GM12864 (cell line): ENCODE results near the gene PTBP3.
"Not testable (repeated sequence)": the region's sequence is repeated elsewhere in the genome, so short reads cannot be mapped to it uniquely, and the experiment has no call there.

Source experiments
- DNase-seq: peaks from one replicate; pipeline ENCODE4 v3.0.0-alpha.2; 2011; ENCODE audit warnings: low read depth
- H3K4me3 ChIP-seq: 2 replicates; pipeline ENCODE4 v1.5.1; 2011; ENCODE audit warnings: mild to moderate bottlenecking, low read depth, low read length, control low read depth
- TF ChIP-seq, protein P1 (sequence below): IDR thresholded peaks from 2 replicates; pipeline ENCODE4 v1.5.1; 2011; ENCODE audit warnings: low read depth, mild to moderate bottlenecking, moderate library complexity, low read length, control low read depth, inconsistent platforms; ENCODE audit errors: missing control alignments

The PTBP3 gene

DNA sequence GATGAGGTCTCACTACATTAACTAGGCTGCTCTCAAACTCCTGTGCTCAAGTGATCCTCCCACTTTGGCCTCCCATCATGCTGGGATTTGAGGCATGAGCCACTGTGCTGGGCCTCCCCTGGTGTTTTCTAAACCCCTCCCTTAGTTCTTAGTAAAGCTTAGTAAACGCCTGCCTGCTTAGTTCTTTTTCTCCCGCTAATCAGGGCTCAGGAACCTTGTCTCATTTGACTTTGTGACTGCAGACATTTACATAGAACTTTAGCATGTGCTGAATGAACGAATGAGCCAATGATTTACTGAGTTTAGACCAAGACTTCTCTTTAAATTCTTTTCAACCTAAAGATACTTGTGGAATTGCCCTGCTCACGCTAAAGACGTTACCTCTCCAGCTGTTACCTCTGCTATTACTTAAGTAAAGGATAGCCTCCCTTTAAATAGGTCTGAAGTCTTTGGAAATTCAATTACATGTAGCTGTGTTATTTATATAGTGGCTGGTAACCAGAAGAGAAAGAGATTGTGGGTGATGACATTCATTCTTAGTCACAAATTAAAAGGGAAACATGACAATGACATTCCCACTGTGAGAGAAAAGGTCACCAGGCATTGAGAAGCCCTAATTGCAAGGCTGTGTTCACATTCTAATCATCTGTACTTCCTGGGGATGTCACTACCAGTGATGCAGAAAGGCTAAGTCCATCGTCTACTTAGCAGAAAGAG, 139.7 kb downstream of the PTBP3 start:
- no peak for DNase-seq
- H3K4me3 ChIP-seq, result no peak overlapping the region
- TF ChIP-seq, protein P1, sequence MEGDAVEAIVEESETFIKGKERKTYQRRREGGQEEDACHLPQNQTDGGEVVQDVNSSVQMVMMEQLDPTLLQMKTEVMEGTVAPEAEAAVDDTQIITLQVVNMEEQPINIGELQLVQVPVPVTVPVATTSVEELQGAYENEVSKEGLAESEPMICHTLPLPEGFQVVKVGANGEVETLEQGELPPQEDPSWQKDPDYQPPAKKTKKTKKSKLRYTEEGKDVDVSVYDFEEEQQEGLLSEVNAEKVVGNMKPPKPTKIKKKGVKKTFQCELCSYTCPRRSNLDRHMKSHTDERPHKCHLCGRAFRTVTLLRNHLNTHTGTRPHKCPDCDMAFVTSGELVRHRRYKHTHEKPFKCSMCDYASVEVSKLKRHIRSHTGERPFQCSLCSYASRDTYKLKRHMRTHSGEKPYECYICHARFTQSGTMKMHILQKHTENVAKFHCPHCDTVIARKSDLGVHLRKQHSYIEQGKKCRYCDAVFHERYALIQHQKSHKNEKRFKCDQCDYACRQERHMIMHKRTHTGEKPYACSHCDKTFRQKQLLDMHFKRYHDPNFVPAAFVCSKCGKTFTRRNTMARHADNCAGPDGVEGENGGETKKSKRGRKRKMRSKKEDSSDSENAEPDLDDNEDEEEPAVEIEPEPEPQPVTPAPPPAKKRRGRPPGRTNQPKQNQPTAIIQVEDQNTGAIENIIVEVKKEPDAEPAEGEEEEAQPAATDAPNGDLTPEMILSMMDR, result no peak

DNA sequence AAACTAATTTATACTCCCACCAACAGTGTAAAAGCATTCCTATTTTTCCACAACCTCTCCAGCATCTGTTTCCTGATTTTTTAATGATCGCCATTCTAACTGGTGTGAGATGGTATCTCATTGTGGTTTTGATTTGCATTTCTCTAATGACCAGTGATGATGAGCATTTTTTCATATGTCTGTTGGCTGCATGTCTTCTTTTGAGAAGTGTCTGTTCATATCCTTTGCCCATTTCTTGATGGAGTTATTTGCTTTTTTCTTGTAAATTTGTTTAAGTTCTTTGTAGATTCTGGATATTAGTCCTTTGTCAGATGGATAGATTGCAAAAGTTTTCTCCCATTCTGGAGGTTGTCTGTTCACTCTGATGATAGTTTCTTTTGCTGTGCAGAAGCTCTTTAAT, 143.1 kb downstream of the PTBP3 start:
- not testable (repeated sequence) for H3K4me3 ChIP-seq, DNase-seq

DNA sequence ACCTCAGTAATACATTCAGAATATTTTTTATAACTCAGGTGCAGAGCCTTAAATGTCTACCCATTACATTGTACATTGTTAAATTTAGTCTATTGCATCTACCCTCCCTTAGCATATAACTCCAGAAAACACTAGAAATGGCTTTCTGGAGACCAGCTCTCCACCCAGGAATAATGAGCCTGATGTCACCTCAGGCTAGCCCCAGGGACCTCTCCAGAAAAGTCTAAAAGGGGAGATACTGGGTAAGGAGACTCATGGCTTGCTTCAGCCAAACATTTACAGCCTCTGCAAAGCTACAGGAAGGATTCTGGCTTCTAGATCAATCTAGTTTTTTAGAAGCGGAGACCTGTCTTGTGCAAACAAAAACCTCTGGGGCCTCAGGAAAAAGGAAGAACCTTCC, 144.5 kb downstream of the PTBP3 start:
- H3K4me3 ChIP-seq, result no peak overlapping the region
- DNase-seq, result no peak
- TF ChIP-seq, protein P1, result no peak

- H3K4me3 ChIP-seq, result no peak overlapping the region
- no peak for DNase-seq
- TF ChIP-seq, protein P1, result no peak
Measured at GRCh38 chr9:112187404-112187803, 146.0 kb downstream of the PTBP3 start.

DNA sequence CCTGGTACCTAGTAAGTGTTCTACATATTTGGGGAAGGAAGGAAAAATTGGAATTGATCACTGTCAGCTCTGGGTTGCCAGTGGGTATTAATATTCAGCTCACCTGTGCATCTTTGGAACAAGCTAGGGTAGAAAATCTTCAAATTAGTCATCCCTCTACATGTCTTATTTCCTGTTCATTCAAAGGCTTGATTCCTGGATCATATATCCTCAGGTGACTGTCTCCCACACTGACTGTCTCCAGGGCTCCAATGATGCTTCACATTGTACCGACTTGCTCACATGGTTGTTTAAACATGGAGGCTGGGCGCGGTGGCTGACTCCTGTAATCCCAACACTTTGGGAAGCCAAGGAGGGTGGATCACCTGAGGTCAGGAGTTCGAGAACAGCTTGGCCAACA, 146.7 kb downstream of the PTBP3 start:
- H3K4me3 ChIP-seq, result no peak overlapping the region
- no peak for DNase-seq
- TF ChIP-seq, protein P1, result no peak

DNA sequence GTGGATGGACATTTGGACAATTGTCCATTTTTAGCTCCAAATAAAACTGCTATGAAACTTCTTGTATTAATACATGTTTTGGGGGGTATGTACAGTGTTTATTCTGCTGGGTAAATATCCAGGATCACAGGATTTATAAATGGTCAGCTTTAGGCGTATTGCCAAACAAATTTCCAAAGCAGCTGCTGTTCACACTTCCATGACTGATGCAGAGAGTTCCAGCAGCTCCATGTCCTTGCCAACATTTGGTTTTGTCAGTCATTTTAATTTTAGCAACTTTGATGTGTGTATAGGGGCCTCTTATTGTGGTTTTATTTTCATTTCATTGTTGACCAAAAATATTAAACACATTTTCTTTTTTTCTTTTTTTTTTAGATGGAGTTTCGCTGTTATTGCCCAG, 148.5 kb downstream of the PTBP3 start:
- H3K4me3 ChIP-seq, result no peak overlapping the region
- DNase-seq, result no peak
- TF ChIP-seq, protein P1, result no peak

- TF ChIP-seq, protein P1, result no peak
Measured at GRCh38 chr9:112184221-112184620, 149.2 kb downstream of the PTBP3 start.

More at GRCh38 chr9:112184221-112184620, 149.2 kb downstream of the PTBP3 start:
- DNase-seq, result no peak
- H3K4me3 ChIP-seq, result no peak overlapping the region
